Liver (tissue), 9 donors: ENCODE data around the gene F13A1. TPM values are rescaled to one million over a fixed set of nuclear protein-coding genes. Genes with fewer than 3 reads are reported as not detected.

Experiments used
- DNase-seq: peaks from one replicate; pipeline ENCODE4 v3.0.0-alpha.2; 2017; ENCODE audit warnings: low spot score
- H3K27ac ChIP-seq, 2 donors: one replicate each; pipeline ENCODE4 v1.7.0; 2013; ENCODE audit warnings: inconsistent platforms in 2 of 2, low read length in 2 of 2, control low read depth in 1 of 2, low read depth in 1 of 2, mild to moderate bottlenecking in 1 of 2
- H3K27me3 ChIP-seq, 4 donors: one replicate each; pipeline versions ENCODE4 v1.6.1 to v1.7.0; 2013; ENCODE audit warnings: low read length in 3 of 4, inconsistent platforms in 1 of 4, mild to moderate bottlenecking in 1 of 4, moderate library complexity in 1 of 4; ENCODE audit not compliant: control insufficient read depth in 4 of 4, insufficient read depth in 4 of 4
- H3K36me3 ChIP-seq, 4 donors: one replicate each; pipeline versions ENCODE4 v1.6.1 to v1.7.0; 2013; ENCODE audit warnings: low read length in 3 of 4, mild to moderate bottlenecking in 3 of 4, low read depth in 1 of 4, moderate library complexity in 1 of 4; ENCODE audit not compliant: control insufficient read depth in 4 of 4, insufficient read depth in 3 of 4
- H3K4me1 ChIP-seq, 4 donors: one replicate each; pipeline versions ENCODE4 v1.6.1 to v1.7.0; 2013; ENCODE audit warnings: low read length in 3 of 4, mild to moderate bottlenecking in 3 of 4, moderate library complexity in 1 of 4; ENCODE audit not compliant: control insufficient read depth in 4 of 4, insufficient read depth in 4 of 4
- H3K4me3 ChIP-seq, 3 donors: one replicate each; pipeline versions ENCODE4 v1.6.1 to v1.7.0; 2013; ENCODE audit warnings: low read length in 3 of 3, control low read depth in 1 of 3, low read depth in 1 of 3, mild to moderate bottlenecking in 1 of 3
- H3K9ac ChIP-seq, 2 donors: one replicate each; pipeline ENCODE4 v1.7.0; 2013; ENCODE audit warnings: low read length in 2 of 2, mild to moderate bottlenecking in 2 of 2, moderate library complexity in 2 of 2, control low read depth in 1 of 2, low read depth in 1 of 2
- H3K9me3 ChIP-seq, 4 donors: one replicate each; pipeline versions ENCODE4 v1.6.1 to v1.7.0; 2013; ENCODE audit warnings: low read length in 3 of 4; ENCODE audit not compliant: control insufficient read depth in 4 of 4
- EGR1 ChIP-seq, 2 donors: IDR thresholded peaks; 2 replicates each; pipeline ENCODE4 v1.6.1; 2016 to 2018; ENCODE audit warnings: antibody characterized with exemption in 2 of 2, low read depth in 2 of 2
- FOXA1 ChIP-seq: IDR thresholded peaks from 2 replicates; pipeline ENCODE4 v1.6.1; 2016; ENCODE audit warnings: antibody characterized with exemption
- GABPA ChIP-seq, 2 donors: IDR thresholded peaks in 1 of 2; conservative IDR thresholded peaks in 1 of 2; 2 replicates each; pipeline ENCODE4 v1.6.1; 2016; ENCODE audit warnings: antibody characterized with exemption in 2 of 2, mild to moderate bottlenecking in 1 of 2, moderate library complexity in 1 of 2
- HNF4A ChIP-seq, 2 donors: conservative IDR thresholded peaks; 2 replicates each; pipeline ENCODE4 v1.6.1; 2016; ENCODE audit warnings: antibody characterized with exemption in 2 of 2, mild to moderate bottlenecking in 2 of 2
- JUND ChIP-seq, 2 donors: IDR thresholded peaks; 2 replicates each; pipeline ENCODE4 v1.6.1; 2016; ENCODE audit warnings: antibody characterized with exemption in 2 of 2
- NR2F2 ChIP-seq: IDR thresholded peaks from 2 replicates; pipeline ENCODE4 v1.6.1; 2016; ENCODE audit warnings: antibody characterized with exemption
- RXRA ChIP-seq, 2 donors: IDR thresholded peaks; 2 replicates each; pipeline ENCODE4 v1.6.1; 2017 to 2018; ENCODE audit warnings: antibody characterized with exemption in 2 of 2, mild to moderate bottlenecking in 1 of 2
- SP1 ChIP-seq: IDR thresholded peaks from 2 replicates; pipeline ENCODE4 v1.6.1; 2018; ENCODE audit warnings: antibody characterized with exemption, mild to moderate bottlenecking
- TAF1 ChIP-seq: conservative IDR thresholded peaks from 2 replicates; pipeline ENCODE4 v1.6.1; 2016; ENCODE audit warnings: antibody characterized with exemption, mild to moderate bottlenecking
- YY1 ChIP-seq: IDR thresholded peaks from 2 replicates; pipeline ENCODE4 v1.6.1; 2016; ENCODE audit warnings: antibody characterized with exemption, mild to moderate bottlenecking
- WGBS: extraction: QIAGEN DNeasy Blood & Tissue Kit; methylation state at CpG from one replicate; pipeline ENCODE4 v1.1.7; 2013; 5-methylcytosine and 5-hydroxymethylcytosine counted together
- polyA plus RNA-seq, 2 donors: library from polyadenylated mRNA; stranded (reverse) in 1 of 2; unstranded in 1 of 2; fragments of 200-250 nt in 1 of 2; fragments of >200 nt in 1 of 2; fragmentation: Nextera tagmentation in 1 of 2; extraction: Ambion mirVana in 1 of 2; gene quantifications; one replicate each; pipeline versions ENCODE4 v1.2.1 to v1.2.3, GENCODE V29; 2013 to 2015
- total RNA-seq, 2 donors: library from RNA; depleted of rRNA; stranded (reverse); fragments of >200 nt; gene quantifications; one replicate each; pipeline ENCODE4 v1.2.3, GENCODE V29; 2014
- TF ChIP-seq, protein P1 (sequence below): IDR thresholded peaks from 2 replicates; pipeline ENCODE4 v1.6.1; 2016; ENCODE audit warnings: antibody characterized with exemption
- TF ChIP-seq, protein P2 (sequence below): IDR thresholded peaks from 2 replicates; pipeline ENCODE4 v1.6.1; 2016; ENCODE audit warnings: antibody characterized with exemption, mild to moderate bottlenecking
- TF ChIP-seq, protein P3 (sequence below): IDR thresholded peaks from 2 replicates; pipeline ENCODE4 v1.6.1; 2016; ENCODE audit warnings: antibody characterized with exemption
- TF ChIP-seq, protein P4 (sequence below): fragments of 150-350 bp; IDR thresholded peaks from 2 replicates; pipeline ENCODE4 v1.5.1; 2017; ENCODE audit warnings: improper control_type of control experiment, low read depth, low read length; ENCODE audit not compliant: missing input control
- donor health status: healthy.
- donor health status: healthy.
- donor health status: healthy.
- donor health status: healthy.
- donor health status: healthy.

The F13A1 gene
- total and polyA plus RNA-seq, 4 donors = 0.46 to 18.3 (median 5.1) TPM

DNA sequence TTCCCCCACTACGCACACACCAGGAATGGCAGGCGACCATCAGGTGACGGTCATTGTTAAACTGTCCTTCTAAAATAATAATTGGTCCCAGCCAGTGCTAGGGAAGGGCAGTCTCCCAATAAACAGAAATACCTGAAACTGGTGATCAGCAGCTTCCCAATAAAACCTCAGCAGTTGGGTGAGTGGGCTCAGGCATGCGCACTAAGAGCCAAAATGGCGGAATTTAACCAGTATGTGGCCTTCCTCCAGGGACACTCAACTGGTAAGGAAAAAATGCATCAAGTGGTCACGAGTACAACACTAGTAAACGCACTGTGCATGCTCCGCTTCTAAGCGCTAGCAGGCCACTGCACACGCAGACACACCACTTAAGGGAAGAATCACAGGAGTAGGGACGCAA is 34.8 kb downstream of the F13A1 start:
- WGBS = 93% methylated on average over 11 of the region's 11 CpGs
- no peak overlapping the region for H3K4me3 ChIP-seq
- no peak overlapping the region for H3K27ac ChIP-seq
- TF ChIP-seq SP1 (no peak), NR2F2 (no peak), YY1 (no peak), EGR1 (IDR thresholded peaks at IDR 0.05; ENCODE audit: low read depth in 2 of 2) (no peak), TAF1 (no peak)
- TF ChIP-seq, protein P1, sequence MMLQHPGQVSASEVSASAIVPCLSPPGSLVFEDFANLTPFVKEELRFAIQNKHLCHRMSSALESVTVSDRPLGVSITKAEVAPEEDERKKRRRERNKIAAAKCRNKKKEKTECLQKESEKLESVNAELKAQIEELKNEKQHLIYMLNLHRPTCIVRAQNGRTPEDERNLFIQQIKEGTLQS = no peak
- H3K9me3 ChIP-seq = no peaks in the 10 kb centered on the region
- no peaks in the 10 kb centered on the region for H3K36me3 ChIP-seq
- no peaks in the 10 kb centered on the region for H3K27me3 ChIP-seq
- DNase-seq = no peak
- H3K9ac ChIP-seq = no peak overlapping the region
- H3K4me1 ChIP-seq = no peaks in the 10 kb centered on the region

DNA sequence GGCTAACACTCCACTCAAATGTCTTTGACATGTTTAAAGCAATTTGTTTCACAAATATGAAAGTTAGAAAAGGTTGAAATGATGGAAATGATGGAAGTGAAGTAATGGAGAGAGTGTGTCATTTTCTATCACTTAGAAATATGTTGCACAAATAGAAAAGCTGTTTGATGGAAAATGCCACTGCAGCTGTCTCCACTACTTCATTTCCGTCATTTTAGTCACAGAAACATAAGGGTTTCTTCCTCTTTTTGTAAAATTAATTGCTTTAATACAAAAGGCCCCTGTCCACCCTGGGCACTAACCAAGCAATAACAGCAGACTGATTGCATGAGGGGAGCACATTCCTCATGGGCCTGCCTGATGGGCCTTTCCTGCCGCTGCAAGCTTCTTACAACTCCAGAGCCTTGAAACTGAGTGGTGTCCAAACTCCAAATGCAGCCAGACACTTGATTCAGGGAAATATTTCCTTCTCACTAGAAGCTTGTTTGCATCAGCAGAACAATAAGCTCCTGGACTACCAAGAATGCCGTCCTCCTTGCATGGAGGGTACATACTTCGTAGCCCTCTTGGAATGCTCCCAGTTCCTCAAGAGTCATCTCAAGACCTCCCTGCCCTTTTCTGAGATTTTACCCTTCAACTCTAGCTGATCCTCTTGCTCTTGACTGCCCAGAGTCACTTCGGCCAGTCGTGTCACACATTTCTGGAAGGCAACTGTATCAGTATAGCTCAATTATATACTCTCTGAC is 36.1 kb downstream of the F13A1 start:
- no peak overlapping the region for H3K9ac ChIP-seq
- H3K4me1 ChIP-seq = no peaks in the 10 kb centered on the region
- DNase-seq = no peak
- no peaks in the 10 kb centered on the region for H3K36me3 ChIP-seq
- no peak overlapping the region for H3K4me3 ChIP-seq
- TF ChIP-seq EGR1 (IDR thresholded peaks at IDR 0.05; ENCODE audit: low read depth in 2 of 2) (no peak), FOXA1 (no peak), GABPA (IDR thresholded peaks at IDR 0.05 in 1 of 2, conservative IDR thresholded peaks at IDR 0.05 in 1 of 2) (no peak), RXRA (IDR thresholded peaks at IDR 0.05) (no peak), YY1 (no peak), JUND (IDR thresholded peaks at IDR 0.05) (no peak), HNF4A (conservative IDR thresholded peaks at IDR 0.05) (no peak)
- TF ChIP-seq, protein P2, sequence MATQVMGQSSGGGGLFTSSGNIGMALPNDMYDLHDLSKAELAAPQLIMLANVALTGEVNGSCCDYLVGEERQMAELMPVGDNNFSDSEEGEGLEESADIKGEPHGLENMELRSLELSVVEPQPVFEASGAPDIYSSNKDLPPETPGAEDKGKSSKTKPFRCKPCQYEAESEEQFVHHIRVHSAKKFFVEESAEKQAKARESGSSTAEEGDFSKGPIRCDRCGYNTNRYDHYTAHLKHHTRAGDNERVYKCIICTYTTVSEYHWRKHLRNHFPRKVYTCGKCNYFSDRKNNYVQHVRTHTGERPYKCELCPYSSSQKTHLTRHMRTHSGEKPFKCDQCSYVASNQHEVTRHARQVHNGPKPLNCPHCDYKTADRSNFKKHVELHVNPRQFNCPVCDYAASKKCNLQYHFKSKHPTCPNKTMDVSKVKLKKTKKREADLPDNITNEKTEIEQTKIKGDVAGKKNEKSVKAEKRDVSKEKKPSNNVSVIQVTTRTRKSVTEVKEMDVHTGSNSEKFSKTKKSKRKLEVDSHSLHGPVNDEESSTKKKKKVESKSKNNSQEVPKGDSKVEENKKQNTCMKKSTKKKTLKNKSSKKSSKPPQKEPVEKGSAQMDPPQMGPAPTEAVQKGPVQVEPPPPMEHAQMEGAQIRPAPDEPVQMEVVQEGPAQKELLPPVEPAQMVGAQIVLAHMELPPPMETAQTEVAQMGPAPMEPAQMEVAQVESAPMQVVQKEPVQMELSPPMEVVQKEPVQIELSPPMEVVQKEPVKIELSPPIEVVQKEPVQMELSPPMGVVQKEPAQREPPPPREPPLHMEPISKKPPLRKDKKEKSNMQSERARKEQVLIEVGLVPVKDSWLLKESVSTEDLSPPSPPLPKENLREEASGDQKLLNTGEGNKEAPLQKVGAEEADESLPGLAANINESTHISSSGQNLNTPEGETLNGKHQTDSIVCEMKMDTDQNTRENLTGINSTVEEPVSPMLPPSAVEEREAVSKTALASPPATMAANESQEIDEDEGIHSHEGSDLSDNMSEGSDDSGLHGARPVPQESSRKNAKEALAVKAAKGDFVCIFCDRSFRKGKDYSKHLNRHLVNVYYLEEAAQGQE = no peak
- TF ChIP-seq, protein P3, sequence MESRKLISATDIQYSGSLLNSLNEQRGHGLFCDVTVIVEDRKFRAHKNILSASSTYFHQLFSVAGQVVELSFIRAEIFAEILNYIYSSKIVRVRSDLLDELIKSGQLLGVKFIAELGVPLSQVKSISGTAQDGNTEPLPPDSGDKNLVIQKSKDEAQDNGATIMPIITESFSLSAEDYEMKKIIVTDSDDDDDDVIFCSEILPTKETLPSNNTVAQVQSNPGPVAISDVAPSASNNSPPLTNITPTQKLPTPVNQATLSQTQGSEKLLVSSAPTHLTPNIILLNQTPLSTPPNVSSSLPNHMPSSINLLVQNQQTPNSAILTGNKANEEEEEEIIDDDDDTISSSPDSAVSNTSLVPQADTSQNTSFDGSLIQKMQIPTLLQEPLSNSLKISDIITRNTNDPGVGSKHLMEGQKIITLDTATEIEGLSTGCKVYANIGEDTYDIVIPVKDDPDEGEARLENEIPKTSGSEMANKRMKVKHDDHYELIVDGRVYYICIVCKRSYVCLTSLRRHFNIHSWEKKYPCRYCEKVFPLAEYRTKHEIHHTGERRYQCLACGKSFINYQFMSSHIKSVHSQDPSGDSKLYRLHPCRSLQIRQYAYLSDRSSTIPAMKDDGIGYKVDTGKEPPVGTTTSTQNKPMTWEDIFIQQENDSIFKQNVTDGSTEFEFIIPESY = no peak
- TF ChIP-seq, protein P4, sequence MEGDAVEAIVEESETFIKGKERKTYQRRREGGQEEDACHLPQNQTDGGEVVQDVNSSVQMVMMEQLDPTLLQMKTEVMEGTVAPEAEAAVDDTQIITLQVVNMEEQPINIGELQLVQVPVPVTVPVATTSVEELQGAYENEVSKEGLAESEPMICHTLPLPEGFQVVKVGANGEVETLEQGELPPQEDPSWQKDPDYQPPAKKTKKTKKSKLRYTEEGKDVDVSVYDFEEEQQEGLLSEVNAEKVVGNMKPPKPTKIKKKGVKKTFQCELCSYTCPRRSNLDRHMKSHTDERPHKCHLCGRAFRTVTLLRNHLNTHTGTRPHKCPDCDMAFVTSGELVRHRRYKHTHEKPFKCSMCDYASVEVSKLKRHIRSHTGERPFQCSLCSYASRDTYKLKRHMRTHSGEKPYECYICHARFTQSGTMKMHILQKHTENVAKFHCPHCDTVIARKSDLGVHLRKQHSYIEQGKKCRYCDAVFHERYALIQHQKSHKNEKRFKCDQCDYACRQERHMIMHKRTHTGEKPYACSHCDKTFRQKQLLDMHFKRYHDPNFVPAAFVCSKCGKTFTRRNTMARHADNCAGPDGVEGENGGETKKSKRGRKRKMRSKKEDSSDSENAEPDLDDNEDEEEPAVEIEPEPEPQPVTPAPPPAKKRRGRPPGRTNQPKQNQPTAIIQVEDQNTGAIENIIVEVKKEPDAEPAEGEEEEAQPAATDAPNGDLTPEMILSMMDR = no peak
- TF ChIP-seq, protein P1 = no peak
- H3K27ac ChIP-seq = no peak overlapping the region
- 80% methylated on average over 6 of the region's 6 CpGs for WGBS
- H3K27me3 ChIP-seq = no peaks in the 10 kb centered on the region
- H3K9me3 ChIP-seq = no peaks in the 10 kb centered on the region
